IPS-20b (cell line): ENCODE results near the gene DUOXA1.
"Not testable (repeated sequence)": the region's sequence is repeated elsewhere in the genome, so short reads cannot be mapped to it uniquely, and the experiment has no call there.

Experiments
- H3K27ac ChIP-seq: one replicate; pipeline ENCODE4 v1.5.1; 2013; ENCODE audit warnings: low read length
- H3K27me3 ChIP-seq: 2 replicates; pipeline ENCODE4 v1.6.1; 2013; ENCODE audit warnings: mild to moderate bottlenecking, low read length, inconsistent platforms; ENCODE audit not compliant: insufficient read depth
- H3K36me3 ChIP-seq: 2 replicates; pipeline ENCODE4 v1.6.1; 2013; ENCODE audit warnings: low read depth, mild to moderate bottlenecking, inconsistent platforms, low read length, moderate library complexity; ENCODE audit not compliant: insufficient read depth
- H3K4me1 ChIP-seq: 2 replicates; pipeline ENCODE4 v1.6.1; 2013; ENCODE audit warnings: mild to moderate bottlenecking, control low read depth, inconsistent platforms, low read length, moderate library complexity; ENCODE audit not compliant: insufficient read depth
- H3K4me3 ChIP-seq: 2 replicates; pipeline ENCODE4 v1.5.1; 2013; ENCODE audit warnings: mild to moderate bottlenecking, low read length, inconsistent platforms
- H3K9ac ChIP-seq: 2 replicates; pipeline ENCODE4 v1.6.1; 2013; ENCODE audit warnings: low read depth, mild to moderate bottlenecking, inconsistent platforms, low read length, moderate library complexity
- H3K9me3 ChIP-seq: 2 replicates; pipeline ENCODE4 v1.6.1; 2013; ENCODE audit warnings: mild to moderate bottlenecking, low read depth, low read length, inconsistent platforms; ENCODE audit not compliant: insufficient read depth

DUOXA1 gene

GRCh38 chr15:45079201-45079600, 50.5 kb downstream of the DUOXA1 start:
- not testable (repeated sequence) for H3K4me1 ChIP-seq, H3K4me3 ChIP-seq, H3K27ac ChIP-seq, H3K36me3 ChIP-seq, H3K9me3 ChIP-seq, H3K27me3 ChIP-seq, H3K9ac ChIP-seq

GRCh38 chr15:45077391-45077790, 52.3 kb downstream of the DUOXA1 start:
- H3K4me1 ChIP-seq, H3K9me3 ChIP-seq, H3K4me3 ChIP-seq, H3K36me3 ChIP-seq, H3K27me3 ChIP-seq, H3K27ac ChIP-seq, H3K9ac ChIP-seq: not testable (repeated sequence)

GRCh38 chr15:45075440-45076320, 54.0 kb downstream of the DUOXA1 start:
- H3K36me3 ChIP-seq, H3K27me3 ChIP-seq, H3K4me1 ChIP-seq, H3K9me3 ChIP-seq, H3K9ac ChIP-seq, H3K27ac ChIP-seq, H3K4me3 ChIP-seq: not testable (repeated sequence)

GRCh38 chr15:45073602-45074001, 56.1 kb downstream of the DUOXA1 start:
- not testable (repeated sequence) for H3K4me1 ChIP-seq, H3K4me3 ChIP-seq, H3K9ac ChIP-seq, H3K27ac ChIP-seq, H3K9me3 ChIP-seq, H3K27me3 ChIP-seq
- H3K36me3 ChIP-seq = peaks cover 15% of the 10 kb centered on the region

GRCh38 chr15:45069942-45070360, 59.7 kb downstream of the DUOXA1 start:
- H3K4me1 ChIP-seq, H3K27ac ChIP-seq, H3K9me3 ChIP-seq, H3K27me3 ChIP-seq, H3K4me3 ChIP-seq, H3K9ac ChIP-seq: not testable (repeated sequence)
- peaks cover 27% of the 10 kb centered on the region for H3K36me3 ChIP-seq
